NCI-H526 (cell line): ENCODE results near the gene HACL1.
A peak's percentile ranks its signal among the peaks of the same experiment; 100 is the strongest.

ENCODE experiments used
- DNase-seq, 2 experiments: peaks; one replicate each; lab custom pipeline; 2025; lab: John Stamatoyannopoulos, UW

The HACL1 gene

GRCh38 chr3:15523660-15524417, 77.5 kb downstream of the HACL1 start:
- no peak for DNase-seq

- no peak for DNase-seq
Measured at GRCh38 chr3:15522016-15522415, 79.4 kb downstream of the HACL1 start.

- DNase-seq, result no peak
Measured at GRCh38 chr3:15521573-15521965, 79.8 kb downstream of the HACL1 start, which contains the start of gene COLQ. Gene COLQ (minus strand): TSS chr3:15521706. CDS start chr3:15521625, 81 bp downstream.

- DNase-seq, result no peak
Measured at GRCh38 chr3:15520804-15521572, 80.4 kb downstream of the HACL1 start.

GRCh38 chr3:15520185-15520584, 81.2 kb downstream of the HACL1 start:
- DNase-seq, result no peak

GRCh38 chr3:15519096-15519495, 82.3 kb downstream of the HACL1 start:
- no peak for DNase-seq

- DNase-seq, result no peak
Measured at GRCh38 chr3:15514663-15515340, 86.6 kb downstream of the HACL1 start.

- DNase-seq, result peak in 1 of 2 experiments; percentile 7
Measured at GRCh38 chr3:15513810-15514662, 87.3 kb downstream of the HACL1 start.

GRCh38 chr3:15513116-15513515, 88.3 kb downstream of the HACL1 start:
- no peak for DNase-seq

GRCh38 chr3:15512166-15512565, 89.2 kb downstream of the HACL1 start:
- DNase-seq, result no peak

GRCh38 chr3:15511156-15511555, 90.2 kb downstream of the HACL1 start:
- DNase-seq, result no peak
